Ovary (tissue), 3 donors: ENCODE measurements around the gene TBC1D7.

ENCODE experiments used
- CTCF ChIP-seq, 3 donors: fragments of 450-650 bp in 2 of 3; fragments of 200-600 bp in 1 of 3; IDR thresholded peaks; one replicate each; pipeline versions ENCODE4 v1.5.1 to v1.8.0; 2016 to 2022; ENCODE audit warnings: antibody characterized with exemption in 3 of 3, mild to moderate bottlenecking in 1 of 3
- EP300 ChIP-seq: sonication (generic); formaldehyde crosslinking; IDR thresholded peaks from one replicate; pipeline ENCODE4 v1.6.1; 2017; ENCODE audit warnings: antibody characterized with exemption
- POLR2A ChIP-seq: fragments of 450-650 bp; IDR thresholded peaks from one replicate; pipeline ENCODE4 v1.6.1; 2017; ENCODE audit warnings: antibody characterized with exemption, mild to moderate bottlenecking, moderate library complexity
- donor health status: DM: no; HTN: no; CAD: no.

- TF ChIP-seq POLR2A = no peak
- TF ChIP-seq EP300 = no peak
- no peak for TF ChIP-seq CTCF (IDR thresholded peaks at IDR 0.05)
Measured at GRCh38 chr6:13368731-13369115, 40.4 kb upstream of the TBC1D7 start.
